B cell (primary cell): ENCODE measurements around the gene CDK5RAP1. TPM values are rescaled to one million over a fixed set of nuclear protein-coding genes. Genes with fewer than 3 reads are reported as not detected.
A peak's percentile ranks its signal among the peaks of the same experiment; 100 is the strongest.

ENCODE experiments used
- ATAC-seq: fragments of 200-7000 bp; cut with Tn5 transposase; one replicate; pipeline ENCODE4 v1.10.0; 2021; ENCODE audit warnings: low read depth, mild to moderate bottlenecking, moderate number of reproducible peaks, moderate library complexity
- CTCF ChIA-PET: fragments of 350-600 bp; sonication (Branson Sonifier 250); formaldehyde crosslinking; loops from one replicate; lab custom pipeline; 2021; ENCODE audit warnings: antibody characterized with exemption, inconsistent platforms; lab: Charles Lee
- POLR2A ChIA-PET: fragments of 350-600 bp; sonication (Branson Sonifier 250); formaldehyde crosslinking; loops from one replicate; lab custom pipeline; 2021; ENCODE audit warnings: antibody characterized with exemption; lab: Charles Lee
- DNase-seq: peaks from one replicate; pipeline ENCODE4 v3.0.0; 2013
- H2AFZ ChIP-seq: 2 replicates; pipeline ENCODE4 v1.6.1; 2012; ENCODE audit warnings: mild to moderate bottlenecking, low read depth, low read length; ENCODE audit not compliant: insufficient read depth, poor library complexity, severe bottlenecking
- H3K27ac ChIP-seq, 2 donors: 1 replicate in 1 of 2; 2 replicates in 1 of 2; pipeline ENCODE4 v1.5.1; 2012 to 2013; ENCODE audit warnings: low read length in 2 of 2, mild to moderate bottlenecking in 2 of 2, moderate library complexity in 1 of 2
- H3K27me3 ChIP-seq, 4 experiments: fragments of 200-600 bp in 1 of 4; sonication (generic) in 1 of 4; replicated peaks in 1 of 4; 1 replicate in 2 of 4; 2 replicates in 2 of 4; pipeline versions ENCODE4 v1.6.1 to v1.7.0; 2013 to 2016; ENCODE audit warnings: low read length in 3 of 4, mild to moderate bottlenecking in 2 of 4, mixed read lengths in 1 of 4, moderate library complexity in 1 of 4; ENCODE audit not compliant: insufficient read depth in 4 of 4, control insufficient read depth in 3 of 4; ENCODE audit errors: control extremely low read depth in 1 of 4
- H3K36me3 ChIP-seq, 2 experiments: replicated peaks in 1 of 2; 1 replicate in 1 of 2; 2 replicates in 1 of 2; pipeline versions ENCODE4 v1.6.1 to v1.7.1; 2013; ENCODE audit warnings: low read length in 1 of 2; ENCODE audit not compliant: insufficient read depth in 2 of 2, control insufficient read depth in 1 of 2; ENCODE audit errors: control extremely low read depth in 1 of 2, extremely low read depth in 1 of 2
- H3K4me1 ChIP-seq, 2 donors: fragments of 200-600 bp in 1 of 2; sonication (generic) in 1 of 2; 1 replicate in 1 of 2; 2 replicates in 1 of 2; pipeline versions ENCODE4 v1.5.1 to v1.6.1; 2013 to 2017; ENCODE audit warnings: low read length in 2 of 2; ENCODE audit not compliant: control insufficient read depth in 2 of 2, insufficient read depth in 2 of 2
- H3K4me2 ChIP-seq: replicated peaks from 2 replicates; pipeline ENCODE3; 2012; ENCODE audit warnings: mild to moderate bottlenecking, low read depth, low read length; ENCODE audit not compliant: poor library complexity, severe bottlenecking
- H3K4me3 ChIP-seq, 5 experiments: fragments of 200-600 bp in 1 of 5; sonication (generic) in 1 of 5; 1 replicate in 3 of 5; 2 replicates in 2 of 5; pipeline versions ENCODE4 v1.5.1 to v1.7.0; 2011 to 2016; ENCODE audit warnings: low read length in 4 of 5, mild to moderate bottlenecking in 4 of 5, low read depth in 2 of 5, control low read depth in 1 of 5, moderate library complexity in 1 of 5; ENCODE audit not compliant: insufficient read depth in 1 of 5; ENCODE audit errors: control extremely low read depth in 1 of 5, extremely low read depth in 1 of 5
- H3K79me2 ChIP-seq: fragments of 200-600 bp; sonication (generic); one replicate; pipeline ENCODE4 v1.6.0; 2016; ENCODE audit warnings: low read length; ENCODE audit not compliant: control insufficient read depth, insufficient read depth
- H3K9ac ChIP-seq: fragments of 200-600 bp; sonication (generic); 2 replicates; pipeline ENCODE4 v1.6.1; 2017; ENCODE audit warnings: mild to moderate bottlenecking, low read length, moderate library complexity
- H3K9me3 ChIP-seq, 3 donors: one replicate each; pipeline versions ENCODE4 v1.6.1 to v1.7.1; 2013; ENCODE audit warnings: low read length in 2 of 3; ENCODE audit not compliant: control insufficient read depth in 2 of 3, insufficient read depth in 1 of 3; ENCODE audit errors: control extremely low read depth in 1 of 3
- H4K20me1 ChIP-seq: 2 replicates; pipeline ENCODE4 v1.6.0; 2012; ENCODE audit warnings: mild to moderate bottlenecking, low read length; ENCODE audit not compliant: insufficient read depth, control insufficient read depth, poor library complexity, severe bottlenecking
- H3K27ac Mint-ChIP-seq: one replicate; pipeline ENCODE4 v1.8.0; 2021; ENCODE audit warnings: mixed read lengths
- H3K27me3 Mint-ChIP-seq: one replicate; pipeline ENCODE4 v1.8.0; 2021; ENCODE audit warnings: mixed read lengths
- H3K4me1 Mint-ChIP-seq: one replicate; pipeline ENCODE4 v1.8.0; 2021; ENCODE audit warnings: mixed read lengths
- H3K4me3 Mint-ChIP-seq: one replicate; pipeline ENCODE4 v1.8.0; 2021; ENCODE audit warnings: mixed read lengths
- H3K9me3 Mint-ChIP-seq: one replicate; pipeline ENCODE4 v1.8.0; 2022; ENCODE audit warnings: mixed read lengths; ENCODE audit not compliant: insufficient read depth
- EZH2 ChIP-seq: IDR thresholded peaks from 2 replicates; pipeline ENCODE4 v1.6.1; 2012; ENCODE audit warnings: borderline replicate concordance, low read depth, mild to moderate bottlenecking, moderate library complexity, low read length; ENCODE audit not compliant: insufficient read depth, poor library complexity, severe bottlenecking
- WGBS: methylation state at CpG from one replicate; pipeline ENCODE4 v1.1.5; 2013; ENCODE audit warnings: missing lambda C conversion rate; ENCODE audit not compliant: insufficient coverage; 5-methylcytosine and 5-hydroxymethylcytosine counted together
- intact Hi-C: fragments of 100-400 bp; cut with micrococcal nuclease; formaldehyde crosslinking; loops from one replicate; pipeline ENCODE4 v1.10.0; 2022
- polyA plus RNA-seq: library from polyadenylated mRNA; depleted of rRNA; stranded (reverse); fragments of >200 nt; gene quantifications from 2 replicates; pipeline ENCODE4 v1.2.3, GENCODE V29; 2012
- total RNA-seq, 2 donors: library from RNA; stranded (reverse); fragments of 120-200 nt in 1 of 2; gene quantifications; 1 replicate in 1 of 2; 2 replicates in 1 of 2; pipeline versions ENCODE4 v1.2.3 to v1.2.4, GENCODE V29; 2013 to 2022
- TF ChIP-seq, protein P1 (sequence below): fragments of 200-600 bp; IDR thresholded peaks from one replicate; pipeline ENCODE4 v1.8.0; 2022; ENCODE audit warnings: antibody characterized with exemption, mild to moderate bottlenecking

Gene CDK5RAP1
- total and polyA plus RNA-seq, 2 donors (not counting 1 experiment from before 2014, with no cell fraction given), result 50.4 to 60.5 TPM

DNA sequence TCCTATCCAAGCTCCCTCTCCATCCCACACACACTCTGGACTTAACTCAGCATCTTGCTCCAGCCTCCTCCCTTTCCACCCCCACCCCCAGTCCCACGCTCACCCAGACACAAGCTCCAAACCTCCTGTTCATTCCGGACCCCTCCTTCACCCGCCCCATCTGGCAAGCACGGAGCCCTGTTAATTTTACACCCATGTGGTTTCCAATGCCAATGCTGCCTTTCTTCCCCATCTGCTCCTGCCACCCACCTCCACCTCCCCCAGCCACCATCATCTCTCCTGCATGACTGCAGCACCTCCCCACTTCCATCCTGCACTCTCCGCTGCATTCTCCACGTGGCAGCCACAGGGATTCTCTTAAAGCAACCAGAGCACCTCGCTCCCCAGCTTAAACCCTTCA lies 9.9 kb upstream of the CDK5RAP1 start:
- Histone ChIP-seq H3K9me3 (no peaks in the 10 kb centered on the region), H3K27ac (peak overlapping the region in 1 of 2 donors; percentile 9), H3K36me3 (no peaks in the 10 kb centered on the region), H2AFZ (no peak overlapping the region), H4K20me1 (no peaks in the 10 kb centered on the region), H3K4me2 (no peak overlapping the region), H3K4me1 (peaks cover 26 to 39% of the 10 kb centered on the region in 2 donors), H3K27me3 (no peaks in the 10 kb centered on the region), H3K9ac (no peak overlapping the region), H3K79me2 (no peaks in the 10 kb centered on the region), H3K4me3 (no peak overlapping the region)
- CTCF ChIA-PET, result interaction anchor here (0.5 to 3.2 kb wide), 5 partner anchors 10 to 256 kb away, joined by 3 to 9 read pairs (median 6); partner anchors contain the start of genes ACTL10 and CDK5RAP1
- Mint-ChIP-seq H3K9me3 (no peaks in the 10 kb centered on the region), H3K27me3 (no peaks in the 10 kb centered on the region), H3K4me3 (no peak overlapping the region), H3K27ac (peak overlapping the region; percentile 82), H3K4me1 (peaks cover 40% of the 10 kb centered on the region)
- TF ChIP-seq EZH2, result no peak
- TF ChIP-seq, protein P1, sequence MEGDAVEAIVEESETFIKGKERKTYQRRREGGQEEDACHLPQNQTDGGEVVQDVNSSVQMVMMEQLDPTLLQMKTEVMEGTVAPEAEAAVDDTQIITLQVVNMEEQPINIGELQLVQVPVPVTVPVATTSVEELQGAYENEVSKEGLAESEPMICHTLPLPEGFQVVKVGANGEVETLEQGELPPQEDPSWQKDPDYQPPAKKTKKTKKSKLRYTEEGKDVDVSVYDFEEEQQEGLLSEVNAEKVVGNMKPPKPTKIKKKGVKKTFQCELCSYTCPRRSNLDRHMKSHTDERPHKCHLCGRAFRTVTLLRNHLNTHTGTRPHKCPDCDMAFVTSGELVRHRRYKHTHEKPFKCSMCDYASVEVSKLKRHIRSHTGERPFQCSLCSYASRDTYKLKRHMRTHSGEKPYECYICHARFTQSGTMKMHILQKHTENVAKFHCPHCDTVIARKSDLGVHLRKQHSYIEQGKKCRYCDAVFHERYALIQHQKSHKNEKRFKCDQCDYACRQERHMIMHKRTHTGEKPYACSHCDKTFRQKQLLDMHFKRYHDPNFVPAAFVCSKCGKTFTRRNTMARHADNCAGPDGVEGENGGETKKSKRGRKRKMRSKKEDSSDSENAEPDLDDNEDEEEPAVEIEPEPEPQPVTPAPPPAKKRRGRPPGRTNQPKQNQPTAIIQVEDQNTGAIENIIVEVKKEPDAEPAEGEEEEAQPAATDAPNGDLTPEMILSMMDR, result no peak
- over 99% methylated on average over 7 of the region's 7 CpGs for WGBS
- no peak for ATAC-seq
- DNase-seq, result no peak
- intact Hi-C loops, result no loop called here
- POLR2A ChIA-PET, result interaction anchor here (0.5 kb wide), 1 partner anchor 449 kb away, joined by 4 read pairs; no protein-coding TSS in a partner anchor

DNA sequence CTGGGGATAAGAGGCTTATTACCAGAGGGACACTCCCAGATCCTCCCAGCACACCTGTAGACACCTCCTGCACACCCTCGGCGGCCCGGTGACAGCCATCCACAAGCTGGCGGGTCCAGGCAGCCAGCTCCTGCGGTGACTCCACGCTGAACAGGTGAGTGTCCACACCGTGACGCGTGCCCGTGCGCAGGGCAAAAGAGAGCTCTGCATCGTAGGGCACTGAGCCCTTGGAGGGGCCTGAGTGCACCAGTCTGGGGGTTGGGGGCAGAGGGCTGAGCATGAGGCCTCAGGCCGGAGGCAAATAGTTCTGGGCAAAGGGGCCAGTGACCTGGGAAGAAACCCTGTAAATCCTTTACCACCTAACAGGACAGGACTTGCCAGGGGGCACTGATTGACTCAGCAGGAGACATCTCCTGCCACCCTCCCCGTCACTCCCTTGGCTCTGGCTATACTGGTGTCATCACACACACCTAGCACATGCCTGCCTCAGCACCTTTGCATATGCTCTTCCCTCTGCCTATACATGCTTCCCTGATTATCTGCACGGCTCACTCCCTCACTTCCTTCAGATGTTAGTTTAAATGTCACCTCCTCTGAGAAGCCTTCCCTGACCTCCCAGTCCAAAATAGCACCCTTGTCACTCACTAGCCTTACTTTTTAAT lies 8.9 kb upstream of the CDK5RAP1 start:
- H2AFZ ChIP-seq, result no peak overlapping the region
- H3K79me2 ChIP-seq, result no peaks in the 10 kb centered on the region
- no peaks in the 10 kb centered on the region for H3K27me3 Mint-ChIP-seq
- POLR2A ChIA-PET, result interaction anchor here (0.7 to 1.5 kb wide), 2 partner anchors 9 to 322 kb away, joined by 3 to 7 read pairs; partner anchors contain the start of genes CDK5RAP1 and ZNF341
- WGBS, result 91% methylated on average over 10 of the region's 15 CpGs
- H3K9me3 ChIP-seq, result no peaks in the 10 kb centered on the region
- H3K9me3 Mint-ChIP-seq, result no peaks in the 10 kb centered on the region
- H4K20me1 ChIP-seq, result no peaks in the 10 kb centered on the region
- no peak for TF ChIP-seq EZH2
- TF ChIP-seq, protein P1, result no peak
- no peak overlapping the region for H3K9ac ChIP-seq
- peak overlapping the region; percentile 96 for H3K27ac Mint-ChIP-seq
- H3K4me1 ChIP-seq, result peaks cover 26 to 43% of the 10 kb centered on the region in 2 donors
- H3K27ac ChIP-seq, result peak overlapping the region; percentile 57
- H3K36me3 ChIP-seq, result no peaks in the 10 kb centered on the region
- no peaks in the 10 kb centered on the region for H3K27me3 ChIP-seq
- CTCF ChIA-PET, result interaction anchor here (2.4 to 3.3 kb wide), 3 partner anchors 9 to 257 kb away, joined by 7 to 20 read pairs (median 9); partner anchors contain the start of genes ACTL10, CDK5RAP1 and SNTA1
- intact Hi-C loops, result no loop called here
- H3K4me3 ChIP-seq, result no peak overlapping the region
- H3K4me3 Mint-ChIP-seq, result no peak overlapping the region
- ATAC-seq (no peak), DNase-seq (peak; percentile 35)
- H3K4me2 ChIP-seq, result no peak overlapping the region
- H3K4me1 Mint-ChIP-seq, result peaks cover 40% of the 10 kb centered on the region
